ENCODE data around the gene FSTL5.

Gene FSTL5

GRCh38 chr4:161936625-161937550 is 226.9 kb downstream of the FSTL5 start:
- peak; percentile 48 for DNase-seq

- no peak for DNase-seq
Observed at GRCh38 chr4:161931089-161931488, 232.7 kb downstream of the FSTL5 start.

DNA sequence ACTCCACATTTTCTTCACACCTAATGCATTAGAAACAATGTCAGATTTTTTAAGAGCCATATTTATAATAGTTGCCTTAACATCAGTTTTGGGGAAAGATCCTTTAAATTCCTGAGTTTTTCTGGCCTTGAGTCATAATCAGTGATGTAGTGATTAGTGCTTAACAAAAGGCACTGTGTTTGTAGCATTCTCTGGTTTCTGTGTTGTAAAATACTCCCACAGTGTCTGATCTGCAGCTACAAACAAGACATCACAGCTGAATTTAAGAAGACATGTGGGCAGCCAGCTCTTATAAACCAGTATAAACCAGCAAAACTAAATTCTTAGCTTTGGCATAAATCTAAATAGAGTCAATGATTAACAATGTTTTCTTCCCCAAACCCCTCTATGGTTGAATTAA is 233.8 kb downstream of the FSTL5 start:
- no peak for DNase-seq

GRCh38 chr4:161926033-161926828 is 237.6 kb downstream of the FSTL5 start:
- DNase-seq = no peak

- no peak for DNase-seq
Observed at GRCh38 chr4:161920304-161921052, 243.3 kb downstream of the FSTL5 start.

DNA sequence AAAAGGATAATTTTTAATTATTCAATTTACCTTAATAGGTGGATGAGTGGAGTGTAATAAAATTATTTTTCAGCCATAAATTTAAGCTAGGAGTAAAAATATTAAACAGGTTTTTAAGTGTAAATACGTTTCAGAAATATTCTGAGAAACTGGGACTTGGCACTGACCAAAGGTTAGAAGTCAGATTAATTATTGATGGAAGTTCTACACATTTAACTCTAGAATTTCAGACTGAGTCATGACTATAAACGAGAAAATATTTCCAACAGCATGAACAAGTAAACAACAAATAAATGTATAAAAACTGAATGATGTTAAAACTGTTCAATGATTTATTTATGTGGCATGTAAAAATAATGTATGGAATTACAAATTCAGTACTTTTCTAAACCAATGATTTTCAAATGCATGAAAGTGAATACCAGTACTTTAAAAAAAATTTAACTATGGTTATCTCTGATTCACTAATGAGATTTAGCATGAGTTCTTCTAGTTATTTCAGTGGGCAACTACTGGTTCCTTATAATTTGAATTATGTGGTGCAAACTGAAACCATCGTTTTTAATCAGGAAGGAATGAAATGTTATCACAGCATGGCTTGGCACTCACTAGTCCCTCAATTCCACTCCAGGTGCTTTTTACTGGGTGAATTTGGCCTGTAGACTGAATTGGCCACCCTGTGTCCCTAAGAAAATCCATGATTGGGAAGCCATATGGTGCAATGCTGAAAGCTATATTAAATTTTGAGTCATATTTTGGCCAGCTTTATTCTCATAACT is 244.2 kb downstream of the FSTL5 start:
- DNase-seq = no peak

- no peak for DNase-seq
Observed at GRCh38 chr4:161916035-161916434, 247.8 kb downstream of the FSTL5 start.

DNA sequence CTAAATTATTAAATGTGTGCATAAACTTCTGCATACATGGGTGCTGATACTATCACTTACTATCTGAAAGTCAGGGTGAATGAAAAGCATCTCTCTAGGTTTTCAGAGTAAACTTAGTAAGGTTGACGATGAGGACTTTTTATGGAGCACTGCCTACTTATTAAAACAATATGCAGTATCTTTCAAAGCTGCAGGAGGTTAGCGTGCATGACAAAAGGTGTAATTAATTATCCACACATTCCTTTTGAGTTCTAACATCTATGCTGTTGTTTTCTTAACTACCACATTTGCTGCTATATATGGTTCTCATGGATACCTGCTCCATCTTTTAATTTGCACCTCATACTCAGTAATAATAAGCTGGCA is 256.2 kb downstream of the FSTL5 start:
- no peak for DNase-seq

DNA sequence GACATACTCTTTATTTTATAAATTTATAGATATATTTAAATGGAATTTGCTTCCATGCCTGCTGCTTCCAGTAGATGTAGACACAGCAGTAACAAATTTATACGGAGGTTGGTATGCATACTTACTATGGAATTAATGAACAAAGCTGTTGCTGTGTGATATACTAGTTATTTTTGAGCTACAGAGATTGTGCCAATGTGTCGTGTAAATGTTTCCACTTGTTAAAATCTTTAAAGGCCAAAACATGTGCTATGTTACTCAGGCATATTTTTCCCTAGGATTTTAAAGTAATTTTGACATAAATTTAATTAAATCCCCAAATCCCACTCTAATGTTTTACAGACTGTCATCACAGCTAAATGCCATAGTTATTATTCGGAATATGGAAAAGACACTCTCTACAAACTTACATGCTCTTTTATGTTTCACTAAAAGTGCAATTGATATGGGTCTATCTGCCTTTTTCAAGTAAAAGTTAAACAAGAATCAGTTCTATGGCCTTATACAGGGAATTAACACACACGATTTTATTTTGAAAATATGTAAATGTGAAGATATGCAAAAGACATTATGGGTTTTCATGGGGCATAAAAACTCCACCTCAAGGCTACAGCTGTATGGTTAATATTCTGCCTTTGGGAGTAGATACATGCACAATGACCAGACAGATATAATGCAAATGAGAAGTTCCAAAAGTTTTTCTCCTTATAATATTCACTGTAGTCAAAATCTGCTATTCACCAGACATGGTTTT is 256.8 kb downstream of the FSTL5 start:
- DNase-seq = no peak

- no peak for DNase-seq
Observed at GRCh38 chr4:161900110-161900509, 263.7 kb downstream of the FSTL5 start.

DNA sequence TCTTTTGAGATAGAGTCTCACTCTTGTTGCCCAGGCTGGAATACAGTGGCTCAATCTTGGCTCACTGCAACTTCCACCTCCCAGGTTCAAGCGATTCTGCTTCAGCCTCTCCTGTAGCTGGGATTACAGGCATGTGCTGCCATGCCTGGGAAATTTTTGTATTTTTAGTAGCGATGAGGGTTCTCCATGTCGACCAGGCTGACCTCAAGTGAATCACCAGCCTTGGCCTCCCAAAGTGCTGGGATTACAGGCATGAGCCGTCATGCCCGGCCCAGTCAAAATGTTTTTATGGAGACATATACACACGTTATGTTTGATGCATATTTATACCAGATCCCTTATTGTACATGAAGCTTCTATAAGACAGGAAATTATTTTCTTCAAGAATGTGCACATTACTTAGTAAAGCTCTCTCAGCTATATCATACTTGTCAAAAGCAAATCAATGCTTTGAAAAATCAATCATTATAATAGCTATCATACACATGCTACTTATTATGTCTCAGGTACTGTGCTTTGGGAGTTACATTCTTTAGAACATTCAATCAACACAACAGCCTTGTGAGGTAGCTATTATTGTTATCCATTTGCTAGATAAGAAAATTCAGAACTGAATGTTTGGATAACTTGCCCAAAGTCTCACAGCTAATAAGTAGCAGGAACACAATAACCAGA is 269.2 kb downstream of the FSTL5 start:
- no peak for DNase-seq

GRCh38 chr4:161894014-161894413 is 269.8 kb downstream of the FSTL5 start:
- DNase-seq = no peak

DNA sequence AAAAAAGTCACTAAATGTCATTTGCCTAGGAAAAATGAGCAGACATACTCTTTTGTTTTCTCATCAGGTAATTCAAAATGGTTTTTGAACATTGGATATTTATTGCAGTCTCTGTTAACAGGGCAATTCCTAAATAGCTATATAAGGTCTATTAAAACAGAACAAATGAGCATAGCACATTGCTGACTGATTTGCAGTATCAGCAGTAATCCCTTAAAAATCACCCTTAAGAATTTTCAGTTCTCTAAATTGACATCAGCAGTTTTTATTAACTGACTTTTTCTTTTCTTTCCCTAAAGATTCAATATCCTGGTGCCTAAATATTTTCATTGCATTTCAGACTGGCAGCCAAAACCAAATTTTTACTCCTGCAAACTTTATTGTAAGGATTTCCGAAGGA is 270.2 kb downstream of the FSTL5 start:
- DNase-seq = no peak

GRCh38 chr4:161892951-161893350 is 270.8 kb downstream of the FSTL5 start:
- no peak for DNase-seq

DNA sequence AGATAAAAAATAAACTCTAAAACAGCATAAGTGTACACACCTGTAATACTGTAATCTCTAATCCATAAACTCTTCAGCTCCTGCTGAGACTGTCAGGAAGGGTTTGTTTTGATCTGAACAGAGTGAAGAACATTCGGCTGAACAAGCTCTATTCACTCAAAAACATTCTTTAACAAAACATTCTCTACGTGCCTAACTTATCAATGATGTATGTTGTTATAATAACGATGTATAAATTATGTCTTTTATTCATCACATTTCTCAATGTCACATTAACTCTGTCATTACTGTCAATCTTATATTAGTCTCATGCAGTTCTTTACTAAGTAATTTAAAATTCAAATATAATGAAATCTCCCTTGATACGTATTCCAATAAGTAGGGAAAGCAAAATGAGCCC is 280.6 kb downstream of the FSTL5 start:
- no peak for DNase-seq

- DNase-seq = no peak
Observed at GRCh38 chr4:161881370-161881769, 282.4 kb downstream of the FSTL5 start.

DNA sequence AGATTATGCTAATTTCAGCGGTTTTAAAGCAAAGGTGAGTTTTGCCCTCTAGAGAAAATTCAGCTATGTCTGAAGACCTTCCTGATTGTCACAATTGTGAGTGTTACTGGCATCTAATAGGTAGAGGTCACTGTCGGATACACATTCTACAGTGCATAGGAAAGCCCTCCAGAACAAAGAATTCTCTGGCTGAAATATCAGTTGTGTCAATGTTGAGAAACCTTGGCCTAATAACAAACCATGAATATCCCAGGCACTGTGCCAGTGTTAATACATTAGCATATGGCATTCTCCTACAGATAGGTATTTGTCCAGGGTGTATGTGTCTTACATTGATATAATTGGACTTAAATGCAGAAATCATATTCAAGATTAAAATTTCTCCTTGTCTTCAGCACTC is 294.3 kb downstream of the FSTL5 start:
- no peak for DNase-seq

GRCh38 chr4:161856711-161857326 is 307.0 kb downstream of the FSTL5 start:
- no peak for DNase-seq

DNA sequence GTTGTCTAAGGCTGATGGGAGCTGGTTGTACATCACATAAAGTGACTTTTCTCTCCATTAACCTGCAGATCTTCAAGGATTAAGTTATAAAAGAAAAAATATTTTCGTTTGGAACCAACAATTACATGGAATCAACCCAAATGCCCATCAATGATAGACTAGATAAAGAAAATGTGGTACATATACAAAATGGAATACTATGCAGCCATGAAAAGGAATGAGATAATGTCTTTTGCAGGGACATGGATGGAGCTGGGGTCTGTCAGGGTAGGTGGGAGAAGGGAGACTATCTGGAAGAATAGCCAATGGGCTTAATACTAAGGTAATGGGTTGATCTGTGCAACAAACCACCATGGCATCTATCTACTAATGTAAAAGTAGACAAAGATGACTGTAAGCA is 313.2 kb downstream of the FSTL5 start:
- DNase-seq = no peak

GRCh38 chr4:161841759-161842158 is 322.0 kb downstream of the FSTL5 start:
- DNase-seq = no peak

- no peak for DNase-seq
Observed at GRCh38 chr4:161829591-161829990, 334.2 kb downstream of the FSTL5 start.
